HepG2 (cell line): ENCODE measurements around the gene FCHO1.

ENCODE experiments used
- MEF2D ChIP-seq: sonication (generic); formaldehyde crosslinking; IDR thresholded peaks from 2 replicates; pipeline ENCODE4 v1.5.1; 2020; ENCODE audit warnings: mild to moderate bottlenecking, missing genetic modification reagents
- TCF12 ChIP-seq, 2 experiments: fragments of 450-650 bp in 1 of 2; sonication (generic) in 1 of 2; formaldehyde crosslinking in 1 of 2; IDR thresholded peaks; 2 replicates each; pipeline versions ENCODE4 v1.6.1 to v1.8.0; 2017 to 2022; ENCODE audit warnings: antibody characterized with exemption in 1 of 2, mild to moderate bottlenecking in 1 of 2, missing genetic modification reagents in 1 of 2, moderate library complexity in 1 of 2

DNA sequence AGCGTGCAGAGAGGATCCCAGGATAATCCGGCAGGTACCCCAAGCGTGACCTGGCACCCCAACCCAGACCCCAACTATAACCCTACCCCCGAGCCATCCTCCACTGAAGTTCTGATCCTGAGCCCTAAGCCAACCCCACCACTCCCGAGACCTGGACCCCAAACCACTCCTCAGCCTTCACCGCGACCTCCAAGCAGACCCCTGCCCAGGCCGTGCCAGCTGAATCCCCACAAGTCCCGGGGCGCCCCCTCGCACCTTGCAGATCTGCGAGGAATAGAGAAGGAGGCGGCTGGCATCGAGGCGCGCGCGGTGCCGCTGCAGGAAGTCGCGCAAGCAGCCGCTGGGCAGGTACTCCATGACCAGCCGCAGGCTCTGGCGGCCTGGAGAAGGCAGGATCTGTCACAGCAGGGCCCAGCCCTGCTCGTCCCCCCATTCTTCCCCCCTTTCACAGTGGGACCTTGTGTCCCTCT is 80.2 kb downstream of the FCHO1 start:
- no peak for TF ChIP-seq TCF12 (IDR thresholded peaks at IDR 0.05)
- no peak for TF ChIP-seq TCF12 (CRISPR knock-in tag; IDR thresholded peaks at IDR 0.05)
- no peak for TF ChIP-seq MEF2D (CRISPR knock-in tag)
